Lung (tissue), 12 donors: ENCODE measurements around the gene PKIG. TPM values are rescaled to one million over a fixed set of nuclear protein-coding genes. Genes with fewer than 3 reads are reported as not detected.

Experiments used
- ATAC-seq: fragments of 200-7000 bp; cut with Tn5 transposase; one replicate; pipeline ENCODE4 v1.9.1; 2020; ENCODE audit warnings: moderate number of reproducible peaks; ENCODE audit not compliant: insufficient read depth, low FRiP score
- DNase-seq, 3 donors: peaks; one replicate each; pipeline ENCODE4 v3.0.0-alpha.2; 2013 to 2017
- H3K27ac ChIP-seq, 2 donors: one replicate each; pipeline ENCODE4 v1.5.1; 2013; ENCODE audit warnings: mild to moderate bottlenecking in 2 of 2, moderate library complexity in 2 of 2, control low read depth in 1 of 2, inconsistent platforms in 1 of 2, low read depth in 1 of 2, low read length in 1 of 2
- H3K27me3 ChIP-seq, 3 donors: one replicate each; pipeline ENCODE4 v1.5.1; 2013; ENCODE audit warnings: low read length in 2 of 3; ENCODE audit not compliant: control insufficient read depth in 3 of 3, insufficient read depth in 3 of 3
- H3K36me3 ChIP-seq, 4 donors: one replicate each; pipeline ENCODE4 v1.5.1; 2013; ENCODE audit warnings: low read length in 4 of 4, mild to moderate bottlenecking in 1 of 4, moderate library complexity in 1 of 4; ENCODE audit not compliant: control insufficient read depth in 4 of 4, insufficient read depth in 4 of 4
- H3K4me1 ChIP-seq, 5 donors: one replicate each; pipeline ENCODE4 v1.5.1; 2013; ENCODE audit warnings: low read length in 5 of 5, mild to moderate bottlenecking in 2 of 5, moderate library complexity in 1 of 5; ENCODE audit not compliant: control insufficient read depth in 5 of 5, insufficient read depth in 5 of 5
- H3K4me3 ChIP-seq: one replicate; pipeline ENCODE4 v1.5.1; 2013; ENCODE audit warnings: mild to moderate bottlenecking, control low read depth, moderate library complexity
- H3K9ac ChIP-seq, 2 donors: one replicate each; pipeline ENCODE4 v1.5.1; 2013; ENCODE audit warnings: low read length in 2 of 2, control low read depth in 1 of 2; ENCODE audit not compliant: insufficient read depth in 1 of 2
- H3K9me3 ChIP-seq, 4 donors: one replicate each; pipeline ENCODE4 v1.5.1; 2013; ENCODE audit warnings: low read length in 3 of 4, mild to moderate bottlenecking in 1 of 4, moderate library complexity in 1 of 4; ENCODE audit not compliant: control insufficient read depth in 4 of 4, insufficient read depth in 3 of 4
- WGBS, 2 donors: extraction: QIAGEN DNeasy Blood & Tissue Kit; methylation state at CpG; one replicate each; pipeline ENCODE4 v1.1.7; 2013; 5-methylcytosine and 5-hydroxymethylcytosine counted together
- polyA plus RNA-seq, 2 donors: library from polyadenylated mRNA; stranded (reverse); fragments of 200-250 nt; gene quantifications; one replicate each; pipeline ENCODE4 v1.2.1, GENCODE V29; 2013
- total RNA-seq, 2 donors: library from RNA; depleted of rRNA in 1 of 2; stranded (reverse); fragments of >200 nt in 1 of 2; gene quantifications; one replicate each; pipeline ENCODE4 v1.2.1, GENCODE V29; 2014 to 2021
- TF ChIP-seq, protein P1 (sequence below): IDR thresholded peaks from 2 replicates; pipeline ENCODE4 v1.5.1; 2012; ENCODE audit warnings: mild to moderate bottlenecking; ENCODE audit errors: control extremely low read depth, extremely low read depth
- donor health status: control.
- donor health status: control.
- donor health status: Bipolar disorder and iron deficiency.
- donor health status: healthy.
- donor health status: DM: yes; HTN: yes; CAD: no.

The PKIG gene
- total and polyA plus RNA-seq, 4 donors = 45.7 to 67.8 (median 63.0) TPM

DNA sequence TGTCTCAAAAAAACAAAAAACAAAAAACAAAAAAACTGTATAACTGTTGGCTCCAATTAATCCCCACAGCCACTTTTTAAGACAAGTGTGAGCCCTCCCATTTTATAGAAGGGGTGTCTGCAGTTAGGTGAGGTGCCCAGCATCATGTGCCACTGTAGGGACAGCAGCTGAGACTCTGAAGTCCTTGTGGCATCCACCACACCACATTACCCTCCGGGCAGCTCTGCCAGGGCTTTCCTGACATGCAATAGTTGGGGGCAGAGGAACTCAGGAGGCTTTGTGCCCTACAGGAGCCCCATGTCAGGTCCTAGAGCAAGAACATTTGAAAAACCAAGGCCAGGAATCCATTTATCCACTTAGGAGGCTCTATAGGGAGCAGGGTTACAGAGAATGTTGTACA lies 17.3 kb downstream of the PKIG start:
- Histone ChIP-seq H3K4me1 (peaks cover 16 to 66% (median 50%) of the 10 kb centered on the region in 5 donors), H3K27ac (peak overlapping the region; percentile 82 to 99), H3K9ac (peak overlapping the region in 1 of 2 donors; percentile 2), H3K36me3 (peaks cover 0 to 6% (median 0%) of the 10 kb centered on the region in 4 donors), H3K4me3 (no peak overlapping the region), H3K27me3 (no peaks in the 10 kb centered on the region), H3K9me3 (no peaks in the 10 kb centered on the region)
- ATAC-seq = no peak
- 52 to 55% methylated on average over 1 of the region's 1 CpG for WGBS, 2 donors
- TF ChIP-seq, protein P1, sequence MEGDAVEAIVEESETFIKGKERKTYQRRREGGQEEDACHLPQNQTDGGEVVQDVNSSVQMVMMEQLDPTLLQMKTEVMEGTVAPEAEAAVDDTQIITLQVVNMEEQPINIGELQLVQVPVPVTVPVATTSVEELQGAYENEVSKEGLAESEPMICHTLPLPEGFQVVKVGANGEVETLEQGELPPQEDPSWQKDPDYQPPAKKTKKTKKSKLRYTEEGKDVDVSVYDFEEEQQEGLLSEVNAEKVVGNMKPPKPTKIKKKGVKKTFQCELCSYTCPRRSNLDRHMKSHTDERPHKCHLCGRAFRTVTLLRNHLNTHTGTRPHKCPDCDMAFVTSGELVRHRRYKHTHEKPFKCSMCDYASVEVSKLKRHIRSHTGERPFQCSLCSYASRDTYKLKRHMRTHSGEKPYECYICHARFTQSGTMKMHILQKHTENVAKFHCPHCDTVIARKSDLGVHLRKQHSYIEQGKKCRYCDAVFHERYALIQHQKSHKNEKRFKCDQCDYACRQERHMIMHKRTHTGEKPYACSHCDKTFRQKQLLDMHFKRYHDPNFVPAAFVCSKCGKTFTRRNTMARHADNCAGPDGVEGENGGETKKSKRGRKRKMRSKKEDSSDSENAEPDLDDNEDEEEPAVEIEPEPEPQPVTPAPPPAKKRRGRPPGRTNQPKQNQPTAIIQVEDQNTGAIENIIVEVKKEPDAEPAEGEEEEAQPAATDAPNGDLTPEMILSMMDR = no peak
- no peak for DNase-seq

GRCh38 chr20:44600301-44600700 lies 17.9 kb downstream of the PKIG start:
- DNase-seq = no peak
- 81 to 86% methylated on average over 4 of the region's 4 CpGs for WGBS, 2 donors

DNA sequence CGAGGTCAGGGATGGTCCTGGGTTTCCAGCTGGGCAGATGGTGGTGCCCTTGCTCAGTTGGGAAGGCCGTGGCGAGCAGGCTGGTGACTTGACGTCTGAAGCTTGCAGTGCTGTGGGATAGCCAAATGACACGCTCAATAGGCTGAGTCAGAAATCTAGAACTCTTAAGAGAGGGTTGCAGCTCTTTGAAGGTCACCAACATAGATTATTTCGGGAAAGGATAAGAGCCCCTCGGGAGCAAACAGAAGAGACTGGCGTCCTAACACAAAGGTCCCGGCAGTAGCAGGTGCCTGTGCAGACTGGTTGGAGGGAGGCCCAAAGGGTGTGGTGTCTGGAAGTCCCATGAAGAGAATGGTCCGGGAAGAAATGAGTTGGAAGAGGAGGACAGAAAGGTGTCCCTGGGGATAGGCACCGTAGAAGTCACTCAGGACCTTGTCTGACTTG lies 18.4 kb downstream of the PKIG start:
- Histone ChIP-seq H3K27me3 (no peaks in the 10 kb centered on the region), H3K4me1 (peaks cover 16 to 59% (median 48%) of the 10 kb centered on the region in 5 donors), H3K4me3 (no peak overlapping the region), H3K36me3 (peaks cover 0 to 6% (median 0%) of the 10 kb centered on the region in 4 donors), H3K9ac (peak overlapping the region in 1 of 2 donors; percentile 71), H3K9me3 (no peaks in the 10 kb centered on the region), H3K27ac (peak overlapping the region; percentile 86 to 99)
- TF ChIP-seq, protein P1 = no peak
- ATAC-seq = no peak
- WGBS, 2 donors = 65 to 87% methylated on average over 11 of the region's 11 CpGs
- no peak for DNase-seq

More at GRCh38 chr20:44600301-44600700, 17.9 kb downstream of the PKIG start:
- H3K9me3 ChIP-seq = no peaks in the 10 kb centered on the region
- H3K27me3 ChIP-seq = no peaks in the 10 kb centered on the region
- H3K27ac ChIP-seq = peak overlapping the region; percentile 86 to 99
- H3K9ac ChIP-seq = peak overlapping the region in 1 of 2 donors; percentile 2
- ATAC-seq = no peak
- TF ChIP-seq, protein P1 = no peak
- peaks cover 0 to 6% (median 0%) of the 10 kb centered on the region in 4 donors for H3K36me3 ChIP-seq
- H3K4me1 ChIP-seq = peaks cover 16 to 60% (median 48%) of the 10 kb centered on the region in 5 donors
- H3K4me3 ChIP-seq = no peak overlapping the region
